ENCODE results near the gene R3HDM4. TPM values are rescaled to one million over a fixed set of nuclear protein-coding genes. Genes with fewer than 3 reads are reported as not detected.

R3HDM4 gene
- total and polyA plus RNA-seq, 2 donors (not counting 3 experiments of a cell fraction or from before 2014, with no cell fraction given) = 51.8 to 53.9 TPM

DNA sequence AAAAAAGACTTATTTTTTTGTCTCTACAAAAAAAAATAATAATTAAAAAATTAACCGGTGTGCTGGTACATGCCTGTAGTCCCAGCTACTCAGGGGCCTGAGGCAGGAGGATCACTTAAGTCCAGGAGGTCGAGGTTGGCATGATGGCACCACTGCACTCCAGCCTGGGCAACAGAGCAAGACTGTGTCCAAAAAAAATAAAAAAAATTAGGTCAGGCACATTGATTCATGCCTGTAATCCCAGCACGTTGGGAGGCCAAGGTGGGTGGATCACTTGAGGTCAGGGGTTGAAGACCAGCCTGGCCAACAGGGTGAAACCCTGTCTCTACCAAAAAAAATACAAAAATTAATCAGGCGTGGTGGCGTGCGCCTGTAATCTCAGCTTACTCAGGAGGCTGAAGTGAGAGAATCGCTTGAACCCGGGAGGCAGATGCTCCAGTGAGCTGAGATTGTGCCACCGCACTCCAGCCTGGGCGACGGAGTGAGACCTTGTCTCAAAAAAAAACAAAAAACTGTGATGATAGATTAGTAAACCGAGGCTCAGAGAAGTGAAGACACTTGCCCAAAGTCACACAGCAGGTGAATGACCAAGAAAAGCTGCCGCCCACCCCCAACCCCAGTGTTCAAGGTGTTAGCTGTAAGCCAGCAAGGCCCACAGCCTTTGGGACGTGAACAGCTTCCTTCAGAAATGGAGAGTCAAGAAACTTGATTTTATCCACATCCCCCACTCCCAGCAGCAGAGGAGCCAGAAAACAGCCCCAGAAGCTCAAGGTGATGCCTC lies 10.4 kb downstream of the R3HDM4 start:
- CTCF ChIA-PET = interaction anchor here (0.7 kb wide), 2 partner anchors 39 to 133 kb away, joined by 3 read pairs; no protein-coding TSS in a partner anchor
- peak; percentile 12 for FAIRE-seq
- Histone ChIP-seq H2AFZ (ENCODE audit: low read depth, low read length) (no peak overlapping the region), H3K27ac (ENCODE audit: insufficient read depth, low read depth, low read length) (no peak overlapping the region), H3K9ac (replicated peaks; ENCODE audit: extremely low read depth, insufficient read depth, low read length) (no peak overlapping the region), H3K9me3 (replicated peaks; ENCODE audit: control insufficient read depth, insufficient read depth, low read length) (no peaks in the 10 kb centered on the region), H3K4me3 (replicated peaks in 1 of 3; ENCODE audit: insufficient read depth in 1 of 3, low read depth in 1 of 3, low read length in 3 of 3) (no peak overlapping the region), H3K9me1 (replicated peaks; ENCODE audit: control insufficient read depth, extremely low read depth, insufficient read depth, low read length) (no peaks in the 10 kb centered on the region), H3K79me2 (ENCODE audit: control insufficient read depth, insufficient read depth, low read length) (peaks cover under 1% of the 10 kb centered on the region), H3K4me2 (ENCODE audit: insufficient read depth, low read length) (no peak overlapping the region), H3K27me3 (ENCODE audit: control insufficient read depth in 2 of 2, insufficient read depth in 2 of 2, low read length in 2 of 2) (no peaks in the 10 kb centered on the region), H3K4me1 (ENCODE audit: control insufficient read depth, extremely low read depth, insufficient read depth, low read length) (no peaks in the 10 kb centered on the region), H3K36me3 (ENCODE audit: control insufficient read depth in 2 of 2, extremely low read depth in 1 of 2, insufficient read depth in 2 of 2, low read length in 2 of 2) (peaks cover 0 to 11% of the 10 kb centered on the region in 2 experiments), H4K20me1 (replicated peaks; ENCODE audit: control insufficient read depth, extremely low read depth, insufficient read depth, low read length) (no peaks in the 10 kb centered on the region)
- dilution Hi-C loops (cut with MboI; ENCODE audit: extremely low pct_ligation_motif_present, low sequenced_read_pairs) (no loop called here), intact Hi-C loops (cut with micrococcal nuclease) (no loop called here)
- POLR2A ChIA-PET = interaction anchor here (1.2 kb wide), 1 partner anchor 8 kb away, joined by 4 read pairs; no protein-coding TSS in a partner anchor
- DNase-seq (ENCODE audit: low read depth, low spot score) = no peak
- BruUV-seq (replicated peaks) = no TSS peak
- TF ChIP-seq POLR2A (IDR thresholded peaks at IDR 0.05; ENCODE audit: low read depth, low read length) (no peak), EZH2 (IDR thresholded peaks at IDR 0.05; ENCODE audit: borderline replicate concordance, low read depth, low read length, severe bottlenecking) (no peak), POLR2AphosphoS5 (IDR thresholded peaks at IDR 0.05; ENCODE audit: insufficient read depth, low read depth, low read length) (no peak), JUN (IDR thresholded peaks at IDR 0.05; ENCODE audit: borderline replicate concordance, insufficient read depth, insufficient read length, low read depth) (no peak), MYC (IDR thresholded peaks at IDR 0.05; ENCODE audit: low read depth, low read length) (no peak), GATA2 (IDR thresholded peaks at IDR 0.05; ENCODE audit: insufficient read depth, insufficient read length, low read depth, low read length) (no peak), FOS (IDR thresholded peaks at IDR 0.05; ENCODE audit: borderline replicate concordance, insufficient read depth, low read length) (no peak)
- TF ChIP-seq, protein P1, sequence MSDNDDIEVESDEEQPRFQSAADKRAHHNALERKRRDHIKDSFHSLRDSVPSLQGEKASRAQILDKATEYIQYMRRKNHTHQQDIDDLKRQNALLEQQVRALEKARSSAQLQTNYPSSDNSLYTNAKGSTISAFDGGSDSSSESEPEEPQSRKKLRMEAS (IDR thresholded peaks at IDR 0.05; ENCODE audit: insufficient read depth, insufficient read length) = no peak
- TF ChIP-seq, protein P2, sequence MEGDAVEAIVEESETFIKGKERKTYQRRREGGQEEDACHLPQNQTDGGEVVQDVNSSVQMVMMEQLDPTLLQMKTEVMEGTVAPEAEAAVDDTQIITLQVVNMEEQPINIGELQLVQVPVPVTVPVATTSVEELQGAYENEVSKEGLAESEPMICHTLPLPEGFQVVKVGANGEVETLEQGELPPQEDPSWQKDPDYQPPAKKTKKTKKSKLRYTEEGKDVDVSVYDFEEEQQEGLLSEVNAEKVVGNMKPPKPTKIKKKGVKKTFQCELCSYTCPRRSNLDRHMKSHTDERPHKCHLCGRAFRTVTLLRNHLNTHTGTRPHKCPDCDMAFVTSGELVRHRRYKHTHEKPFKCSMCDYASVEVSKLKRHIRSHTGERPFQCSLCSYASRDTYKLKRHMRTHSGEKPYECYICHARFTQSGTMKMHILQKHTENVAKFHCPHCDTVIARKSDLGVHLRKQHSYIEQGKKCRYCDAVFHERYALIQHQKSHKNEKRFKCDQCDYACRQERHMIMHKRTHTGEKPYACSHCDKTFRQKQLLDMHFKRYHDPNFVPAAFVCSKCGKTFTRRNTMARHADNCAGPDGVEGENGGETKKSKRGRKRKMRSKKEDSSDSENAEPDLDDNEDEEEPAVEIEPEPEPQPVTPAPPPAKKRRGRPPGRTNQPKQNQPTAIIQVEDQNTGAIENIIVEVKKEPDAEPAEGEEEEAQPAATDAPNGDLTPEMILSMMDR (IDR thresholded peaks at IDR 0.05; ENCODE audit: extremely low read depth in 1 of 2, insufficient read depth in 1 of 2, low read depth in 1 of 2, low read length in 2 of 2) = no peak

All from endothelial cell of umbilical vein (primary cell).